ENCODE measurements around the gene ING5.

The ING5 gene

DNA sequence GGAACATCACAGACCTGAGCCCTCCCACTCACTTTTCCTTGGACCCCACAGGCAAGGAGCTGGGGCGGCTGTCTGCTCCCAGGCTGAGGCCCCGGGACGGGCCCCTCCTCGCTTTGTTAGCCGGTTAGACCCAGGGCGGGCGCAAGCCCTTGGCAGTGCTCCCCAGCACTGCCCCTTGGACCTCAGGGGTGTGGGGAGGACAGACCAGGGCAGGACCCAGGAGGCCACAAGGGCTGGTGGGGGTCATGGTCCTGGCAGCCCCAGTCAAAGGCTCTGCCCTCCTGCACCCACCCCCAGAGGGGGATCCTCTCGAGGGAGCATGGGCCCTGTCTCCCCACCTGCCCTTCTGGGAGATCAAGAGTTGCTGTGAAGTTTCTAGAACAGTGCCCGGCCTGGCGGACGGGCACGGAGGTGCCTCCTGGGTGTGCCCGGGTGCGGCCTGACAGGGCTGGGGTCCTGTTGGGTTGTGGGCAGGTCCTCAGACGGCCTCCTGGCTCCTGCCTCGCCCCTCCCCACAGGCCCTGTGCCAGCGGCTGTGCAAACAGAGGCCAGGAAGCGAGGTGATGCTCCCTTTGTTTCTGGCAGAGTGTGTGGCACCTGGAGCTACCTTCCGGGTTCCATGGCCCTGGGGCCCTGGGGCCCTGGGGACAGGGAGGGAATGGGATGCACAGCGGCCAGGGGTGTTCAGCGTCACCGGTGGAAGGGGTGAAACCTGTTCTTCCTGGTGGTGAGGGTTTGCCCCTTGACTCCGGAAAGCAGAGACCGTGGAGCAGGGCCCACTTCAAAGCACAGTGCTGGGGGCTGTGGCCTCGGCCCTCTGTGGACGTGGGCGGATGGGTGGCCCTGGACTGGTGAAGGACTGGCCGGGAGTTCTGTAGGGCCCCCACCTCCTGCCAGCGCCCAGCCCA is 71.9 kb downstream of the ING5 start:
- TF ChIP-seq TAF1 (IDR thresholded peaks at IDR 0.05; ENCODE audit: borderline replicate concordance, insufficient read depth, low read length), result no peak
- TF ChIP-seq SIN3A (IDR thresholded peaks at IDR 0.05; ENCODE audit: borderline replicate concordance, insufficient read depth, low read length), result no peak
- no peak for TF ChIP-seq POLR2AphosphoS5 (IDR thresholded peaks at IDR 0.05; ENCODE audit: low read depth, low read length)

DNA sequence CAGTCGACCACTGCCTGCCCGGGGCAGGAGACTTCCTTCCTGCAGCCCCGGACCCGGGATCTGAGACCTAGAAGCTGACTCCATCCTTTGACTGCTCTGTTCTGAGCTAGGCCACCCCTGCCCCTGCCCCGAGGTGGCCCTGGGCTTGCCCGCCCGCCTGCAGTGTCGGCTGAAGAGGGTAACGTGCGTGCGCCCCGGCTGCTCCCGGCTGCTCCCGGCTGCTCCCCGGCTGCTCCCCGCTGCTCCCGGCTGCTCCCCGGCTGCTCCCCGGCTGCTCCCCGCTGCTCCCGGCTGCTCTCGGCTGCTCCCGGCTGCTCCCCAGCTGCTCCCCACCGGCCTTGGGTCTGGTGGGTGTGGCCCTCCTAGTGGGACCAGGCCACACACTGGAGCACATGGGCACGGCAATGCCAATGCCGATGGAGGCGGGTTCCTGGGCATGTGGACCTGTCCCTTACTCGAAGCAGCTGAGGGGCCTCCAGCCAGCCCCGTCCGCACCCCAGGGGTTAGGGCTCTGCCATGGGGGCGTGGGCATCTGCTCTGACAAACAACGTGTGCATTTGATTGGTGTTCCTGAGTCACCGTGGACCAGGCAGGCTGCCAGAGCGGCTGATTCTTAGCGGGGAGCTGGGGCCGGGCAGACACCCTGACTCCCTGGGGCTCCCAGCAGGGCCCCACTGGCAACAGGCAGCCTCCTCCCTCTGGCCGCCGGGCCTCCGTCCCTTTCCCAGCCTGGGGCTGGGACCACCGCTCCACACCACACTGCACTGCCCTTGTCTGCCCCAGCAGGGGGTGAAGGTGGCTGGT is 72.8 kb downstream of the ING5 start:
- TF ChIP-seq POLR2AphosphoS5 (IDR thresholded peaks at IDR 0.05; ENCODE audit: low read depth, low read length) (no peak), TAF1 (IDR thresholded peaks at IDR 0.05; ENCODE audit: borderline replicate concordance, insufficient read depth, low read length) (no peak), SIN3A (IDR thresholded peaks at IDR 0.05; ENCODE audit: borderline replicate concordance, insufficient read depth, low read length) (no peak)
- TF ChIP-seq, protein P1, sequence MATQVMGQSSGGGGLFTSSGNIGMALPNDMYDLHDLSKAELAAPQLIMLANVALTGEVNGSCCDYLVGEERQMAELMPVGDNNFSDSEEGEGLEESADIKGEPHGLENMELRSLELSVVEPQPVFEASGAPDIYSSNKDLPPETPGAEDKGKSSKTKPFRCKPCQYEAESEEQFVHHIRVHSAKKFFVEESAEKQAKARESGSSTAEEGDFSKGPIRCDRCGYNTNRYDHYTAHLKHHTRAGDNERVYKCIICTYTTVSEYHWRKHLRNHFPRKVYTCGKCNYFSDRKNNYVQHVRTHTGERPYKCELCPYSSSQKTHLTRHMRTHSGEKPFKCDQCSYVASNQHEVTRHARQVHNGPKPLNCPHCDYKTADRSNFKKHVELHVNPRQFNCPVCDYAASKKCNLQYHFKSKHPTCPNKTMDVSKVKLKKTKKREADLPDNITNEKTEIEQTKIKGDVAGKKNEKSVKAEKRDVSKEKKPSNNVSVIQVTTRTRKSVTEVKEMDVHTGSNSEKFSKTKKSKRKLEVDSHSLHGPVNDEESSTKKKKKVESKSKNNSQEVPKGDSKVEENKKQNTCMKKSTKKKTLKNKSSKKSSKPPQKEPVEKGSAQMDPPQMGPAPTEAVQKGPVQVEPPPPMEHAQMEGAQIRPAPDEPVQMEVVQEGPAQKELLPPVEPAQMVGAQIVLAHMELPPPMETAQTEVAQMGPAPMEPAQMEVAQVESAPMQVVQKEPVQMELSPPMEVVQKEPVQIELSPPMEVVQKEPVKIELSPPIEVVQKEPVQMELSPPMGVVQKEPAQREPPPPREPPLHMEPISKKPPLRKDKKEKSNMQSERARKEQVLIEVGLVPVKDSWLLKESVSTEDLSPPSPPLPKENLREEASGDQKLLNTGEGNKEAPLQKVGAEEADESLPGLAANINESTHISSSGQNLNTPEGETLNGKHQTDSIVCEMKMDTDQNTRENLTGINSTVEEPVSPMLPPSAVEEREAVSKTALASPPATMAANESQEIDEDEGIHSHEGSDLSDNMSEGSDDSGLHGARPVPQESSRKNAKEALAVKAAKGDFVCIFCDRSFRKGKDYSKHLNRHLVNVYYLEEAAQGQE (IDR thresholded peaks at IDR 0.05; ENCODE audit: insufficient read depth in 1 of 2, low read depth in 2 of 2, low read length in 2 of 2), result no peak

DNA sequence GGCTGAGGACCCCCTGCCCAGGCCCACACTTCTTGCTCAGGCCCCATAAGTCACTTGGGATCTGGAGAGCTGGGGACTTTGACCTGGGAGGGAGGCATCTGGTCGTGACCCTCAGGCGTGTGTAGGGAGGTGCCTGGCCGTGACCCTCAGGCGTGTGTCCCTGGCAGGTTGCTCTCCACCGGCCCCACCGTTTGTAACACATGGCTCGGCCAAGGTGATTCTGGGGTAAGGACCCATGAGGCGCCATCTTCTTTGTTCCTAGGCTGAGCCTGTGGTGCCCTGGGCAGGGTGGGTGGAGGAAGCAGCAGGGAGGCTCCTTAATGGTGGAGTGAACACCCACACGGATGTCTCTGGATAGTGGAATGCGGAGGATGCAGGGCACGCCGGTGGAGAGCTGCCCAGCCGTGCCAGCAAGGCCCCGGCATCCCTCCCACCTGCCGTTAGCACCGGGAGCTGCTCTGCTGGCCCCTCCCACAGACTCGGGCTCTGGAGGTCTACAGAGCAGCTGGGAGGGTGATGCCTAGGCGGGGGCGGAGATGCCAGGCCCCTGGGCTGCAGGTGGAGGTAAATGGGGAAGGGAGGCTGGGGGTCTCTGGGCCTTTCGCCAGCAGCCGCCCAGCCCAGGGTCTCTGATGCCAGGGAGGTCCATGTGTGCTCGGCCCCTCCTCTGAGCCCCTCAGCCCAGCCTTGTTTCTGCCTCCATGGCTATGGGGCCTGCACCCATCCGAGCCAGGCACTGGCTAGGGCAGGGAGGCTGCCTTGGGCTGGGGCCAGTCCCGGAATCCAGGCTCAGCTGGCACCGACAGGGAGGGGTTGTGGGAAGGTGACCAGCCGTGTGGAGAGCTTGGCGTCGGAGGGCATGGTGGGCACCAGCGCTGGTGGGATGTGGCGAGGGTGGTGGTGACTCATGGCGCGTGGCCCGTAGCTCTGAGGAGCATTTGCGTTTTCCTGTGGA is 73.7 kb downstream of the ING5 start:
- no peak for TF ChIP-seq POLR2AphosphoS5 (IDR thresholded peaks at IDR 0.05; ENCODE audit: low read depth, low read length)
- TF ChIP-seq, protein P1 (IDR thresholded peaks at IDR 0.05; ENCODE audit: insufficient read depth in 1 of 2, low read depth in 2 of 2, low read length in 2 of 2), result no peak
- no peak for TF ChIP-seq TAF1 (IDR thresholded peaks at IDR 0.05; ENCODE audit: borderline replicate concordance, insufficient read depth, low read length)
- no peak for TF ChIP-seq SIN3A (IDR thresholded peaks at IDR 0.05; ENCODE audit: borderline replicate concordance, insufficient read depth, low read length)
- TF ChIP-seq FOXP2 (optimal IDR thresholded peaks at IDR 0.05; ENCODE audit: borderline replicate concordance, extremely low read depth, extremely low read length, insufficient read depth), result no peak

DNA sequence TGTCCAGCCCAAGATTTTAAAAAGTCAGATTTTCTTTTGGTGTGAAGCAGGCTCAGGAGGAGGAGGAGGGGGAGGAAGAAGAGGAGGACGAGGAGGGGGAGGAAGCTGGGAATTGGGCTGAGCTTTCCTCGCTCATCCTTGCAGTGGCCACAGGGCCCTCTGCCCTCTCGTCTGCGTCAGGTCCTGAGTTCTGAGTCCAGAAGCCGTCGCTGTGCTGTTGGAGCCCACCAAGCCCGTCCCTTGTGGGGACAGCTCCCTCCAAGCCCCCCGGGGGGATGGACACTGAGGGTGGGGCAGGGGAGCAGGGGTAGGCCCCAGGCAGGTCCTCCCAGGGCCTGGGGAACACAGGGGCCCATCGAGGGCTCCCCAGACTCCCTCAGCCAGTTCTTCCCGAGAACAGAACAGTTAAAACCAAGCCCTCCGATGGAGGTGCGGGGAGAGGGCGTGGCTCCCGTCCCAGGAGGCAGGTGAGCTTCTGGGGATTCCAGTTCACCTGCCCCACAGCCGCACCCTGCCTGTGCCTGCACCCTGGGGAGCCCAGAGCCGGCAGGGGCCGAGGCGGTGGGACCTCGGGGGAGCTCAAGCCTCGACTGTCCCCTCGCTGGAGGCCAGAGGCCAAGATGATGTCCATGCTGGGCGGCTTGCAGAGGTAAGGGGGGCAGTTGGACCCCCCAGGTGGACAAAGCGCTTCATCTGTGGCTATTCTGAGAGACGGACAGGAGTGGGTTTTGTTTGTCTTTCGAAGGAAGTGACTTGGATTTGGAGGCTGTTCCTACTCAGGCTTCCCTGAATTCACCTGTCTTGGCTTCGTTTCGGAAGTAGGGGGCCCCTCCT is 74.7 kb downstream of the ING5 start, which contains the start of gene GAL3ST2:
Gene GAL3ST2 (plus strand): TSS at position 487 of the 834 bp plus-strand sequence. CDS start 134 bp downstream, at position 621.
- TF ChIP-seq, protein P1 (IDR thresholded peaks at IDR 0.05; ENCODE audit: insufficient read depth in 1 of 2, low read depth in 2 of 2, low read length in 2 of 2), result no peak
- TF ChIP-seq FOXP2 (optimal IDR thresholded peaks at IDR 0.05; ENCODE audit: borderline replicate concordance, extremely low read depth, extremely low read length, insufficient read depth) (no peak), POLR2AphosphoS5 (IDR thresholded peaks at IDR 0.05; ENCODE audit: low read depth, low read length) (no peak), TAF1 (IDR thresholded peaks at IDR 0.05; ENCODE audit: borderline replicate concordance, insufficient read depth, low read length) (no peak), SIN3A (IDR thresholded peaks at IDR 0.05; ENCODE audit: borderline replicate concordance, insufficient read depth, low read length) (no peak)
